H1 (cell line): ENCODE measurements around the gene MNX1. TPM values are rescaled to one million over a fixed set of nuclear protein-coding genes. Genes with fewer than 3 reads are reported as not detected.

Source experiments
- CTCF ChIA-PET: fragments of 300-600 bp; sonication (Branson Sonifier 250); formaldehyde crosslinking; loops from one replicate; lab custom pipeline; 2021; ENCODE audit not compliant: partially characterized antibody; lab: Charles Lee
- POLR2A ChIA-PET: fragments of 300-600 bp; sonication (Branson Sonifier 250); formaldehyde crosslinking; loops from one replicate; lab custom pipeline; 2021; ENCODE audit warnings: inconsistent platforms; ENCODE audit not compliant: partially characterized antibody; lab: Charles Lee
- DNase-seq, 2 experiments: peaks; one replicate each; pipeline versions ENCODE4 v3.0.0 to v3.0.0-alpha.2; 2010 to 2022; ENCODE audit warnings: low spot score in 2 of 2, low read depth in 1 of 2, mixed read lengths in 1 of 2
- FAIRE-seq: peaks from 2 replicates; lab custom pipeline; 2011; peaks lifted over from hg19 to GRCh38; lab: Jason Lieb, UNC
- H2AFZ ChIP-seq: 2 replicates; pipeline ENCODE4 v1.8.1; 2012; ENCODE audit warnings: low read length, inconsistent platforms
- H2AK5ac ChIP-seq: 2 replicates; pipeline ENCODE4 v1.6.1; 2013; ENCODE audit warnings: low read depth, low read length
- H2BK120ac ChIP-seq: replicated peaks from 2 replicates; pipeline ENCODE3; 2013; ENCODE audit warnings: low read depth, low read length, inconsistent platforms
- H2BK12ac ChIP-seq: 2 replicates; pipeline ENCODE4 v1.6.1; 2013; ENCODE audit warnings: low read depth, low read length
- H2BK15ac ChIP-seq: 2 replicates; pipeline ENCODE4 v1.6.1; 2013; ENCODE audit warnings: low read length
- H2BK20ac ChIP-seq: 2 replicates; pipeline ENCODE4 v1.6.1; 2013; ENCODE audit warnings: low read length
- H2BK5ac ChIP-seq: 2 replicates; pipeline ENCODE4 v1.6.1; 2013; ENCODE audit warnings: low read depth, low read length
- H3K14ac ChIP-seq: 2 replicates; pipeline ENCODE4 v1.6.1; 2013; ENCODE audit warnings: inconsistent platforms; ENCODE audit not compliant: insufficient read length
- H3K18ac ChIP-seq: 2 replicates; pipeline ENCODE4 v1.6.1; 2013; ENCODE audit warnings: low read length; ENCODE audit errors: extremely low read depth
- H3K23ac ChIP-seq: 2 replicates; pipeline ENCODE4 v1.6.1; 2013; ENCODE audit warnings: inconsistent platforms; ENCODE audit not compliant: insufficient read length
- H3K23me2 ChIP-seq: 2 replicates; pipeline ENCODE4 v1.6.1; 2013; ENCODE audit warnings: low read depth, low read length
- H3K27ac ChIP-seq: 2 replicates; pipeline ENCODE4 v1.6.1; 2011; ENCODE audit warnings: low read depth, low read length, inconsistent platforms
- H3K27me3 ChIP-seq, 4 experiments: replicated peaks in 1 of 4; 1 replicate in 1 of 4; 2 replicates in 3 of 4; pipeline versions ENCODE4 v1.6.1 to v1.8.1; 2011 to 2013; ENCODE audit warnings: low read length in 3 of 4, mild to moderate bottlenecking in 3 of 4, inconsistent platforms in 2 of 4, mixed read lengths in 2 of 4, moderate library complexity in 1 of 4; ENCODE audit not compliant: control insufficient read depth in 3 of 4, insufficient read depth in 3 of 4; ENCODE audit errors: extremely low read depth in 1 of 4
- H3K36me3 ChIP-seq, 4 experiments: 2 replicates each; pipeline versions ENCODE4 v1.6.1 to v1.8.1; 2011 to 2013; ENCODE audit warnings: mild to moderate bottlenecking in 4 of 4, low read length in 3 of 4, moderate library complexity in 2 of 4, control low read depth in 1 of 4, inconsistent platforms in 1 of 4; ENCODE audit not compliant: insufficient read depth in 4 of 4, control insufficient read depth in 2 of 4
- H3K4ac ChIP-seq: replicated peaks from 2 replicates; pipeline ENCODE3; 2013; ENCODE audit warnings: low read length, low read depth, mixed read lengths, inconsistent platforms; ENCODE audit not compliant: insufficient read length
- H3K4me1 ChIP-seq, 4 experiments: replicated peaks in 1 of 4; 1 replicate in 1 of 4; 2 replicates in 3 of 4; pipeline versions ENCODE4 v1.6.1 to v1.8.1; 2011 to 2013; ENCODE audit warnings: low read length in 3 of 4, inconsistent platforms in 2 of 4, mixed read lengths in 1 of 4; ENCODE audit not compliant: insufficient read depth in 4 of 4, control insufficient read depth in 3 of 4
- H3K4me2 ChIP-seq, 2 experiments: 2 replicates each; pipeline versions ENCODE4 v1.6.1 to v1.8.1; 2011 to 2013; ENCODE audit warnings: low read depth in 2 of 2, low read length in 2 of 2, control low read depth in 1 of 2, inconsistent platforms in 1 of 2, mild to moderate bottlenecking in 1 of 2; ENCODE audit not compliant: insufficient read depth in 1 of 2
- H3K4me3 ChIP-seq, 4 experiments: fragments of 200-600, 300-600 bp in 1 of 4; sonication (generic), shearing (Covaris generic), sonication (Bioruptor Twin) in 1 of 4; 2 replicates each; pipeline versions ENCODE4 v1.5.1 to v1.8.1; 2011 to 2016; ENCODE audit warnings: low read length in 4 of 4, low read depth in 3 of 4, control low read depth in 2 of 4, inconsistent platforms in 2 of 4, mild to moderate bottlenecking in 2 of 4, mixed read lengths in 1 of 4, moderate library complexity in 1 of 4; ENCODE audit not compliant: insufficient read depth in 2 of 4; ENCODE audit errors: extremely low read depth in 1 of 4
- H3K56ac ChIP-seq: replicated peaks from 2 replicates; pipeline ENCODE3; 2013; ENCODE audit warnings: low read depth, mild to moderate bottlenecking, mixed read lengths, low read length, inconsistent platforms; ENCODE audit not compliant: insufficient read length
- H3K79me1 ChIP-seq: 2 replicates; pipeline ENCODE4 v1.6.1; 2013; ENCODE audit warnings: low read depth, low read length, control low read depth
- H3K79me2 ChIP-seq, 2 experiments: 2 replicates each; pipeline versions ENCODE4 v1.6.1 to v1.8.1; 2012 to 2013; ENCODE audit warnings: low read length in 2 of 2, mild to moderate bottlenecking in 2 of 2, inconsistent platforms in 1 of 2; ENCODE audit not compliant: insufficient read depth in 2 of 2, control insufficient read depth in 1 of 2
- H3K9ac ChIP-seq, 4 experiments: replicated peaks in 1 of 4; 1 replicate in 1 of 4; 2 replicates in 3 of 4; pipeline versions ENCODE4 v1.6.1 to v1.8.1; 2011 to 2013; ENCODE audit warnings: low read depth in 3 of 4, low read length in 3 of 4, control low read depth in 2 of 4, mild to moderate bottlenecking in 2 of 4, moderate library complexity in 2 of 4, inconsistent platforms in 1 of 4; ENCODE audit errors: extremely low read depth in 1 of 4
- H3K9me3 ChIP-seq, 2 experiments: 2 replicates each; pipeline versions ENCODE4 v1.6.1 to v1.8.1; 2012 to 2013; ENCODE audit warnings: mild to moderate bottlenecking in 2 of 2, moderate library complexity in 2 of 2, control low read depth in 1 of 2, inconsistent platforms in 1 of 2, low read depth in 1 of 2, low read length in 1 of 2, mixed read lengths in 1 of 2; ENCODE audit not compliant: insufficient read depth in 2 of 2
- H4K20me1 ChIP-seq, 2 experiments: replicated peaks in 1 of 2; 2 replicates each; pipeline versions ENCODE3 to v1.8.1; 2011 to 2013; ENCODE audit warnings: inconsistent platforms in 2 of 2, low read length in 2 of 2, mild to moderate bottlenecking in 1 of 2; ENCODE audit not compliant: insufficient read depth in 2 of 2, control insufficient read depth in 1 of 2
- H4K5ac ChIP-seq: 2 replicates; pipeline ENCODE4 v1.6.1; 2013; ENCODE audit warnings: low read length, low read depth, mixed read lengths, inconsistent platforms; ENCODE audit not compliant: insufficient read length
- H4K8ac ChIP-seq: 2 replicates; pipeline ENCODE4 v1.8.0; 2013; ENCODE audit warnings: mild to moderate bottlenecking, moderate library complexity, low read length, inconsistent platforms; ENCODE audit not compliant: insufficient read depth; ENCODE audit errors: extremely low read depth
- H4K91ac ChIP-seq: replicated peaks from 2 replicates; pipeline ENCODE3; 2013; ENCODE audit warnings: low read length, mixed read lengths, inconsistent platforms; ENCODE audit not compliant: insufficient read length
- CBX5 ChIP-seq: fragments of 300-800, 300-1000 bp; sonication (generic); IDR thresholded peaks from 2 replicates; pipeline ENCODE4 v1.7.1; 2016; ENCODE audit warnings: antibody characterized with exemption, low read length, low read depth
- FOSL1 ChIP-seq: IDR thresholded peaks from 2 replicates; pipeline ENCODE4 v1.6.1; 2011; ENCODE audit warnings: mild to moderate bottlenecking, low read depth, low read length, moderate library complexity; ENCODE audit not compliant: insufficient read depth
- SAP30 ChIP-seq: fragments of 300-600 bp; sonication (generic); IDR thresholded peaks from 2 replicates; pipeline ENCODE4 v1.7.1; 2012; ENCODE audit warnings: low read length, moderate library complexity, mild to moderate bottlenecking, inconsistent platforms; ENCODE audit not compliant: insufficient read depth, insufficient replicate concordance
- SIN3A ChIP-seq, 2 experiments: IDR thresholded peaks in 1 of 2; conservative IDR thresholded peaks in 1 of 2; 2 replicates each; pipeline ENCODE4 v1.6.1; 2011 to 2012; ENCODE audit warnings: low read length in 2 of 2, improper control_type of control experiment in 1 of 2, low read depth in 1 of 2, mild to moderate bottlenecking in 1 of 2
- SP4 ChIP-seq: IDR thresholded peaks from 2 replicates; pipeline ENCODE4 v1.6.1; 2012; ENCODE audit warnings: low read length, inconsistent platforms
- TAF1 ChIP-seq: IDR thresholded peaks from 2 replicates; pipeline ENCODE4 v1.6.1; 2011; ENCODE audit warnings: mild to moderate bottlenecking, low read depth, low read length
- TCF12 ChIP-seq: IDR thresholded peaks from 2 replicates; pipeline ENCODE4 v1.6.1; 2011; ENCODE audit warnings: low read depth, mild to moderate bottlenecking, low read length
- TEAD4 ChIP-seq: IDR thresholded peaks from 2 replicates; pipeline ENCODE4 v1.6.1; 2012; ENCODE audit warnings: low read depth, low read length, inconsistent platforms, mixed read lengths
- WGBS, 2 experiments: shearing (Covaris generic) in 1 of 2; methylation state at CpG; one replicate each; pipeline versions ENCODE4 v1.1.6 to v1.1.7; 2013 to 2015; ENCODE audit warnings: low lambda C conversion rate in 2 of 2, mixed read lengths in 2 of 2, inconsistent platforms in 1 of 2, low coverage in 1 of 2, missing lambda C conversion rate in 1 of 2; ENCODE audit not compliant: insufficient replicate concordance in 2 of 2, insufficient coverage in 1 of 2, insufficient read length in 1 of 2; ENCODE audit errors: extremely low coverage in 1 of 2, missing lambda C conversion rate in 1 of 2; 5-methylcytosine and 5-hydroxymethylcytosine counted together
- polyA plus RNA-seq, 7 experiments: library from polyadenylated mRNA; depleted of rRNA in 3 of 7; stranded (reverse) in 5 of 7; unstranded in 2 of 7; fragments of >200 nt in 5 of 7; fragments of 200-250 nt in 2 of 7; gene quantifications; 1 replicate in 5 of 7; 2 replicates in 1 of 7; 4 replicates in 1 of 7; pipeline versions ENCODE4 v1.2.1 to v1.2.3, GENCODE V29; 2011 to 2013; ENCODE audit warnings: missing spikeins in 2 of 7, mixed read lengths in 2 of 7
- total RNA-seq: library from RNA; stranded (reverse); fragmentation: NEBNext Ultra II Directional; extraction: Animal tissue kit (Norgen Biotek cat#: 25700); gene quantifications from 2 replicates; pipeline ENCODE4 v1.2.1, GENCODE V29; 2021
- TF ChIP-seq, protein P1 (sequence below), 3 experiments: IDR thresholded peaks; 1 replicate in 2 of 3; 2 replicates in 1 of 3; pipeline versions ENCODE4 v1.5.1 to v1.6.1; 2011; ENCODE audit warnings: low read length in 3 of 3, mild to moderate bottlenecking in 3 of 3, inconsistent platforms in 2 of 3, low read depth in 1 of 3, moderate library complexity in 1 of 3; ENCODE audit not compliant: insufficient read depth in 1 of 3; ENCODE audit errors: control extremely low read depth in 1 of 3
- TF ChIP-seq, protein P2 (sequence below): IDR thresholded peaks from 2 replicates; pipeline ENCODE4 v1.6.1; 2012; ENCODE audit warnings: inconsistent platforms

Gene MNX1
- total and polyA plus RNA-seq, 2 of the 8 experiments (the other 6 are each of a cell fraction or from before 2014, with no cell fraction given): 0.39 TPM; not detected in 1

GRCh38 chr7:157037635-157038034 is 27.2 kb upstream of the MNX1 start:
- Histone ChIP-seq H3K27me3 (peaks cover 0 to 2% (median 0%) of the 10 kb centered on the region in 4 experiments; a peak in 2 of 7 replicates), H3K4me2 (no peak overlapping the region), H3K36me3 (no peaks in the 10 kb centered on the region), H3K4me3 (no peak overlapping the region), H2BK15ac (no peak overlapping the region), H3K4me1 (peaks cover 0 to 3% (median 1%) of the 10 kb centered on the region in 4 experiments; a peak in 1 of 7 replicates), H2AK5ac (no peak overlapping the region), H2BK120ac (no peak overlapping the region), H2BK5ac (no peak overlapping the region), H3K23me2 (no peaks in the 10 kb centered on the region), H3K23ac (no peak overlapping the region), H3K79me2 (no peaks in the 10 kb centered on the region), H4K5ac (no peak overlapping the region), H3K9me3 (no peaks in the 10 kb centered on the region), H3K79me1 (no peaks in the 10 kb centered on the region), H4K20me1 (no peaks in the 10 kb centered on the region), H3K27ac (no peak overlapping the region), H2BK12ac (no peak overlapping the region), H2AFZ (no peak overlapping the region), H3K9ac (no peak overlapping the region), H2BK20ac (no peak overlapping the region), H4K8ac (no peak overlapping the region), H3K56ac (no peak overlapping the region), H3K14ac (no peak overlapping the region), H3K4ac (no peak overlapping the region), H4K91ac (no peak overlapping the region), H3K18ac (no peak overlapping the region)
- DNase-seq: no peak
- WGBS, 2 experiments: 87% methylated on average over 6 of the region's 9 CpGs; no CpG with 5 or more reads in 1 of the 2 experiments
- FAIRE-seq: no peak
- POLR2A ChIA-PET: interaction anchor here (1.4 kb wide), 1 partner anchor 10 kb away, joined by 4 read pairs; no protein-coding TSS in a partner anchor
- CTCF ChIA-PET: no interaction called here
- TF ChIP-seq TCF12: no peak
- no peak for TF ChIP-seq SIN3A (conservative IDR thresholded peaks at IDR 0.05 in 1 of 2, IDR thresholded peaks at IDR 0.05 in 1 of 2; ENCODE audit: low read depth in 1 of 2, low read length in 2 of 2)
- TF ChIP-seq TAF1: no peak
- TF ChIP-seq CBX5: no peak
- TF ChIP-seq, protein P1, sequence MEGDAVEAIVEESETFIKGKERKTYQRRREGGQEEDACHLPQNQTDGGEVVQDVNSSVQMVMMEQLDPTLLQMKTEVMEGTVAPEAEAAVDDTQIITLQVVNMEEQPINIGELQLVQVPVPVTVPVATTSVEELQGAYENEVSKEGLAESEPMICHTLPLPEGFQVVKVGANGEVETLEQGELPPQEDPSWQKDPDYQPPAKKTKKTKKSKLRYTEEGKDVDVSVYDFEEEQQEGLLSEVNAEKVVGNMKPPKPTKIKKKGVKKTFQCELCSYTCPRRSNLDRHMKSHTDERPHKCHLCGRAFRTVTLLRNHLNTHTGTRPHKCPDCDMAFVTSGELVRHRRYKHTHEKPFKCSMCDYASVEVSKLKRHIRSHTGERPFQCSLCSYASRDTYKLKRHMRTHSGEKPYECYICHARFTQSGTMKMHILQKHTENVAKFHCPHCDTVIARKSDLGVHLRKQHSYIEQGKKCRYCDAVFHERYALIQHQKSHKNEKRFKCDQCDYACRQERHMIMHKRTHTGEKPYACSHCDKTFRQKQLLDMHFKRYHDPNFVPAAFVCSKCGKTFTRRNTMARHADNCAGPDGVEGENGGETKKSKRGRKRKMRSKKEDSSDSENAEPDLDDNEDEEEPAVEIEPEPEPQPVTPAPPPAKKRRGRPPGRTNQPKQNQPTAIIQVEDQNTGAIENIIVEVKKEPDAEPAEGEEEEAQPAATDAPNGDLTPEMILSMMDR (IDR thresholded peaks at IDR 0.05; ENCODE audit: control extremely low read depth in 1 of 3, insufficient read depth in 1 of 3, low read depth in 1 of 3, low read length in 3 of 3): no peak
- TF ChIP-seq, protein P2, sequence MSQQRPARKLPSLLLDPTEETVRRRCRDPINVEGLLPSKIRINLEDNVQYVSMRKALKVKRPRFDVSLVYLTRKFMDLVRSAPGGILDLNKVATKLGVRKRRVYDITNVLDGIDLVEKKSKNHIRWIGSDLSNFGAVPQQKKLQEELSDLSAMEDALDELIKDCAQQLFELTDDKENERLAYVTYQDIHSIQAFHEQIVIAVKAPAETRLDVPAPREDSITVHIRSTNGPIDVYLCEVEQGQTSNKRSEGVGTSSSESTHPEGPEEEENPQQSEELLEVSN: no peak
- no peak for TF ChIP-seq SAP30
- no peak for TF ChIP-seq SP4
- no peak for TF ChIP-seq FOSL1
- TF ChIP-seq TEAD4: no peak
